GM19468 (cell line): ENCODE results near the gene COL11A2.

Experiments
- ATAC-seq: cut with Tn5 transposase; IDR thresholded peaks from one replicate; pipeline ENCODE4 v1.9.1; 2021; ENCODE audit warnings: mild to moderate bottlenecking, moderate library complexity, moderate number of reproducible peaks; ENCODE audit not compliant: unreplicated experiment; ENCODE audit errors: extremely low read depth

The COL11A2 gene

GRCh38 chr6:33173535-33174180 is 18.6 kb downstream of the COL11A2 start:
- ATAC-seq, result no peak

- no peak for ATAC-seq
Observed at GRCh38 chr6:33172688-33173534, 19.4 kb downstream of the COL11A2 start.

- no peak for ATAC-seq
Observed at GRCh38 chr6:33171880-33172687, 20.2 kb downstream of the COL11A2 start.

GRCh38 chr6:33171016-33171879 is 21.0 kb downstream of the COL11A2 start:
- ATAC-seq, result no peak

GRCh38 chr6:33170176-33171015 is 21.9 kb downstream of the COL11A2 start:
- ATAC-seq, result no peak

- no peak for ATAC-seq
Observed at GRCh38 chr6:33169291-33170175, 22.7 kb downstream of the COL11A2 start.

GRCh38 chr6:33168639-33169038 is 23.6 kb downstream of the COL11A2 start:
- no peak for ATAC-seq

GRCh38 chr6:33168284-33168601 is 24.0 kb downstream of the COL11A2 start:
- no peak for ATAC-seq

GRCh38 chr6:33167374-33168283 is 24.6 kb downstream of the COL11A2 start:
- ATAC-seq, result no peak

GRCh38 chr6:33166811-33167210 is 25.5 kb downstream of the COL11A2 start:
- ATAC-seq, result no peak

GRCh38 chr6:33166363-33166762 is 25.9 kb downstream of the COL11A2 start:
- no peak for ATAC-seq

- ATAC-seq, result no peak
Observed at GRCh38 chr6:33165581-33166258, 26.5 kb downstream of the COL11A2 start.

GRCh38 chr6:33164665-33165373 is 27.4 kb downstream of the COL11A2 start:
- ATAC-seq, result no peak

GRCh38 chr6:33164176-33164575 is 28.1 kb downstream of the COL11A2 start:
- ATAC-seq, result no peak

- ATAC-seq, result no peak
Observed at GRCh38 chr6:33163540-33163939, 28.7 kb downstream of the COL11A2 start.
